SK-N-SH (cell line): ENCODE data around the gene SLC25A21.

Experiments
- CHD2 ChIP-seq: fragments of 150-350 bp; IDR thresholded peaks from 2 replicates; pipeline ENCODE4 v1.6.1; 2018; ENCODE audit warnings: low read length; ENCODE audit not compliant: partially characterized antibody
- CTCF ChIP-seq: fragments of 200-600 bp; sonication (generic); IDR thresholded peaks from 2 replicates; pipeline ENCODE4 v1.6.1; 2017; ENCODE audit warnings: antibody characterized with exemption, mild to moderate bottlenecking, moderate library complexity
- EP300 ChIP-seq, 2 experiments: IDR thresholded peaks; 2 replicates each; pipeline versions ENCODE4 v1.4.0 to v1.6.1; 2012; ENCODE audit warnings: borderline replicate concordance in 1 of 2, low read depth in 1 of 2, low read length in 1 of 2
- MXI1 ChIP-seq: IDR thresholded peaks from 2 replicates; pipeline ENCODE4 v1.6.1; 2012; ENCODE audit warnings: mild to moderate bottlenecking, low read depth, low read length, improper control_type of control experiment
- POLR2AphosphoS5 ChIP-seq: IDR thresholded peaks from 2 replicates; pipeline ENCODE4 v1.6.1; 2012; ENCODE audit warnings: low read depth, low read length
- RAD21 ChIP-seq: IDR thresholded peaks from 2 replicates; pipeline ENCODE4 v1.6.1; 2012; ENCODE audit warnings: mild to moderate bottlenecking, low read length
- RFX5 ChIP-seq: IDR thresholded peaks from 2 replicates; pipeline ENCODE4 v1.6.1; 2012; ENCODE audit warnings: mild to moderate bottlenecking, improper control_type of control experiment, low read length
- SMC3 ChIP-seq: IDR thresholded peaks from 2 replicates; pipeline ENCODE4 v1.6.1; 2012; ENCODE audit warnings: low read depth, low read length, improper control_type of control experiment
- TCF12 ChIP-seq: IDR thresholded peaks from 2 replicates; pipeline ENCODE4 v1.4.0; 2012
- YY1 ChIP-seq: IDR thresholded peaks from 2 replicates; pipeline ENCODE4 v1.4.0; 2012; ENCODE audit warnings: low read depth, mild to moderate bottlenecking
- TF ChIP-seq, protein P1 (sequence below): IDR thresholded peaks from 2 replicates; pipeline ENCODE4 v1.4.0; 2012; ENCODE audit warnings: low read depth, borderline replicate concordance

DNA sequence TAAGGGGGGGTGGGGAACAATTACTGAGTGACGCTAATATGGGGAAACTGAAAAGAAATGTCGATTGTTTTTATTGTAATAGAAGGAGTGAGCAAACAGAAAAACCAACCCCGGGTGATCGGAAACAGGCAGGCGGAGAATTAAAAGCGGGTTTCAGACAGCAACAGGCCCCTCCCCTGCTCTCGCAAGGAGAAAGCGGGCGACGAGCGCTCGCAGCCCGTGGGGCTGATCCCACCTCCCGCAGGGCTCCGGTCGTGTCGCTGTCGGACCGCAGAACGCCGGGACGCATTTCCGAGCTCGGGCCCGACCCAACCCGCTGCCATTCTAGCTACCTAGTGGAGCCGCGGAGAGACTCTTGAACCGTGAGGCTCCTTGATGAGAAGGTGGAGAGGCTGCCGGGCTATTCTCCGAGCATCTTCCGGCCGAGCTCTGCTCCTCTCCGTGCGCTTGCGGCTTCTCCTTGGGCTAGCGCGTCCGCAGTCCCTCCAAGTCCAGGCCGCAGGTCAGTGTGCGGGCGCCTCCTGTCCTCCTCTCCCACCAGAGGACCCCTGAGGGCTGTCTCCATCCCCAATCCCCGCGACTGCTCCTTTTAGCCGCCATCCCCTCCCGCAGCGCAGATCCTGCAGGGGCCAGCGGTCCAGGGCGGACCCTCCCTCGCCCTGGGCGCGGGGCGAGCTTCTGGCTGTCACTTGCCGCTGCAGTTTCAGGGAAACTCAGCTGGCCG, 514.8 kb downstream of the SLC25A21 start:
- TF ChIP-seq CTCF: no peak
- TF ChIP-seq TCF12: no peak
- TF ChIP-seq, protein P1, sequence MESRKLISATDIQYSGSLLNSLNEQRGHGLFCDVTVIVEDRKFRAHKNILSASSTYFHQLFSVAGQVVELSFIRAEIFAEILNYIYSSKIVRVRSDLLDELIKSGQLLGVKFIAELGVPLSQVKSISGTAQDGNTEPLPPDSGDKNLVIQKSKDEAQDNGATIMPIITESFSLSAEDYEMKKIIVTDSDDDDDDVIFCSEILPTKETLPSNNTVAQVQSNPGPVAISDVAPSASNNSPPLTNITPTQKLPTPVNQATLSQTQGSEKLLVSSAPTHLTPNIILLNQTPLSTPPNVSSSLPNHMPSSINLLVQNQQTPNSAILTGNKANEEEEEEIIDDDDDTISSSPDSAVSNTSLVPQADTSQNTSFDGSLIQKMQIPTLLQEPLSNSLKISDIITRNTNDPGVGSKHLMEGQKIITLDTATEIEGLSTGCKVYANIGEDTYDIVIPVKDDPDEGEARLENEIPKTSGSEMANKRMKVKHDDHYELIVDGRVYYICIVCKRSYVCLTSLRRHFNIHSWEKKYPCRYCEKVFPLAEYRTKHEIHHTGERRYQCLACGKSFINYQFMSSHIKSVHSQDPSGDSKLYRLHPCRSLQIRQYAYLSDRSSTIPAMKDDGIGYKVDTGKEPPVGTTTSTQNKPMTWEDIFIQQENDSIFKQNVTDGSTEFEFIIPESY: no peak
- TF ChIP-seq EP300 (IDR thresholded peaks at IDR 0.05; ENCODE audit: borderline replicate concordance in 1 of 2, low read depth in 1 of 2, low read length in 1 of 2): no peak
- TF ChIP-seq YY1: no peak
- no peak for TF ChIP-seq RAD21
- no peak for TF ChIP-seq RFX5
- TF ChIP-seq POLR2AphosphoS5: no peak
- TF ChIP-seq MXI1: no peak
- no peak for TF ChIP-seq CHD2
- no peak for TF ChIP-seq SMC3
